ENCODE measurements around the gene ZNF534. TPM values are rescaled to one million over a fixed set of nuclear protein-coding genes. Genes with fewer than 3 reads are reported as not detected.
A peak's percentile ranks its signal among the peaks of the same experiment; 100 is the strongest.

ZNF534 gene
- total and polyA plus RNA-seq, 2 of the 8 experiments (the other 6 are each of a cell fraction or from before 2014, with no cell fraction given), result not detected

- no peak for TF ChIP-seq CHD7 (IDR thresholded peaks at IDR 0.05; ENCODE audit: insufficient replicate concordance, low read length)
- TF ChIP-seq SP1 (IDR thresholded peaks at IDR 0.05; ENCODE audit: low read depth, low read length), result no peak
- TF ChIP-seq SIX5 (IDR thresholded peaks at IDR 0.05; ENCODE audit: low read depth, low read length), result no peak
- no peak for TF ChIP-seq JUN (IDR thresholded peaks at IDR 0.05; ENCODE audit: low read depth, low read length)
- no peak for TF ChIP-seq NRF1 (IDR thresholded peaks at IDR 0.05; ENCODE audit: low read depth, low read length)
- peak; percentile 98 for TF ChIP-seq MAX (IDR thresholded peaks at IDR 0.05)
- TF ChIP-seq CREB1 (IDR thresholded peaks at IDR 0.05), result peak; percentile 30
- no peak for TF ChIP-seq CBX5 (IDR thresholded peaks at IDR 0.05; ENCODE audit: low read depth, low read length)
- no peak for TF ChIP-seq KDM5A (IDR thresholded peaks at IDR 0.05; ENCODE audit: low read length)
- no peak for TF ChIP-seq SP4 (IDR thresholded peaks at IDR 0.05; ENCODE audit: low read length)
- no peak for TF ChIP-seq POLR2AphosphoS5 (IDR thresholded peaks at IDR 0.05; ENCODE audit: low read depth, low read length)
- TF ChIP-seq KDM4A (IDR thresholded peaks at IDR 0.05; ENCODE audit: low read depth, low read length, severe bottlenecking), result peak; percentile 88
Measured at GRCh38 chr19:52492994-52493470, 64.1 kb downstream of the ZNF534 start (continued).

All from H1 (cell line).